ENCODE measurements around the gene TAP1. TPM values are rescaled to one million over a fixed set of nuclear protein-coding genes. Genes with fewer than 3 reads are reported as not detected.

Gene TAP1
- total and polyA plus RNA-seq, 10 of the 15 experiments (the other 5 are each of a cell fraction or from before 2014, with no cell fraction given), result 33.4 to 249 (median 169) TPM

DNA sequence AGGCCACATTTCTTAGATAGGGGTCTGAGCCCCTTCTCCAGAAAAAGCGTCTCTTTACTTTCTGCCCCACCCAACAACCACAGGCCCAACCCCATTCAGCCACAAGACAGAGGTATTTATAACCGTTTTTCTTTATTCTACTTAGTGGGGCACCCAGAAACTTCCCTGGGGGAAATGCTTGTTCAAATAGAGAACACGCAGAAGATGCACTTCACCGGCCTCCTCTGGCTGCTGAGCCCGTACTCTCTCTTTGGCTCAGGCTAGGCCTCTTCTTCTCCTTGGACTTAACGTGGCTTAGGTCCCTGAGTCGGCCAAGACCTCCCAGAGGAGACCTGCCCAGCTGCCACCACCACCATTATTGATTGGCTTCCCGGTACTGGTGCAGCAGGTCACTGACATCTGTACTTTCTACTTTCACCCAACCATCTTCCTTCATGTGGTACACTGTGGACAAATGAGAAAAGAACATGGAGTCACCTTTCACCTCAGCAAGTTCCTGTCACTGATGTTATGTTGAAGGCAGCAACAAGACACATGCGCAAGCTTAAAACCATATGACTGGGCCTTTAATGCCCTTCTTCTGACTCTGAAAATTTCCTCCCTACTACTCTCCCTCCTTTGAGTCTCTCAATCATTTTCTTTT is 12.8 kb downstream of the TAP1 start (continued):
- TF ChIP-seq ZZZ3 (IDR thresholded peaks at IDR 0.05; ENCODE audit: control insufficient read depth, insufficient read length, low read depth) (no peak), MLLT1 (IDR thresholded peaks at IDR 0.05) (no peak), CHD4 (IDR thresholded peaks at IDR 0.05) (no peak), ZNF24 (IDR thresholded peaks at IDR 0.05) (no peak), RB1 (IDR thresholded peaks at IDR 0.05; ENCODE audit: borderline replicate concordance) (no peak), E2F4 (IDR thresholded peaks at IDR 0.05; ENCODE audit: low read depth, low read length) (no peak), RUNX3 (IDR thresholded peaks at IDR 0.05; ENCODE audit: low read length) (no peak), CREM (IDR thresholded peaks at IDR 0.05; ENCODE audit: low read depth) (peak; percentile 50; the same call in 1 of the 2 replicates), TARDBP (IDR thresholded peaks at IDR 0.05; ENCODE audit: borderline replicate concordance) (no peak), MEF2B (IDR thresholded peaks at IDR 0.05; ENCODE audit: partially characterized antibody, poor library complexity, severe bottlenecking) (peak; percentile 20), SMARCA5 (IDR thresholded peaks at IDR 0.05) (no peak), SMC3 (IDR thresholded peaks at IDR 0.05; ENCODE audit: borderline replicate concordance, low read length) (no peak), SUPT20H (IDR thresholded peaks at IDR 0.05; ENCODE audit: borderline replicate concordance, control insufficient read depth, low read depth, low read length) (no peak), BHLHE40 (IDR thresholded peaks at IDR 0.05; ENCODE audit: borderline replicate concordance in 1 of 2, low read depth in 2 of 2, low read length in 1 of 2) (no peak), POLR2AphosphoS2 (IDR thresholded peaks at IDR 0.05; ENCODE audit: low read depth, low read length) (no peak), TBL1XR1 (IDR thresholded peaks at IDR 0.05; ENCODE audit: low read depth, low read length) (no peak), ZNF274 (IDR thresholded peaks at IDR 0.05; ENCODE audit: insufficient read depth, insufficient read length) (no peak), ZNF592 (IDR thresholded peaks at IDR 0.05) (no peak), RCOR1 (conservative IDR thresholded peaks at IDR 0.05; ENCODE audit: low read depth, low read length) (no peak), DPF2 (IDR thresholded peaks at IDR 0.05) (no peak), CBX3 (IDR thresholded peaks at IDR 0.05; ENCODE audit: borderline replicate concordance, low read depth) (no peak), HCFC1 (IDR thresholded peaks at IDR 0.05; ENCODE audit: low read length) (no peak)
- TF ChIP-seq, protein P1, sequence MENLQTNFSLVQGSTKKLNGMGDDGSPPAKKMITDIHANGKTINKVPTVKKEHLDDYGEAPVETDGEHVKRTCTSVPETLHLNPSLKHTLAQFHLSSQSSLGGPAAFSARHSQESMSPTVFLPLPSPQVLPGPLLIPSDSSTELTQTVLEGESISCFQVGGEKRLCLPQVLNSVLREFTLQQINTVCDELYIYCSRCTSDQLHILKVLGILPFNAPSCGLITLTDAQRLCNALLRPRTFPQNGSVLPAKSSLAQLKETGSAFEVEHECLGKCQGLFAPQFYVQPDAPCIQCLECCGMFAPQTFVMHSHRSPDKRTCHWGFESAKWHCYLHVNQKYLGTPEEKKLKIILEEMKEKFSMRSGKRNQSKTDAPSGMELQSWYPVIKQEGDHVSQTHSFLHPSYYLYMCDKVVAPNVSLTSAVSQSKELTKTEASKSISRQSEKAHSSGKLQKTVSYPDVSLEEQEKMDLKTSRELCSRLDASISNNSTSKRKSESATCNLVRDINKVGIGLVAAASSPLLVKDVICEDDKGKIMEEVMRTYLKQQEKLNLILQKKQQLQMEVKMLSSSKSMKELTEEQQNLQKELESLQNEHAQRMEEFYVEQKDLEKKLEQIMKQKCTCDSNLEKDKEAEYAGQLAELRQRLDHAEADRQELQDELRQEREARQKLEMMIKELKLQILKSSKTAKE (IDR thresholded peaks at IDR 0.05; ENCODE audit: low read depth, poor library complexity, severe bottlenecking), result no peak
